GM21723 (cell line): Measurements from ENCODE around the gene COL3A1.

Source experiments
- ATAC-seq: cut with Tn5 transposase; IDR thresholded peaks from one replicate; pipeline ENCODE4 v1.9.1; 2021; ENCODE audit warnings: mild to moderate bottlenecking, moderate library complexity; ENCODE audit not compliant: unreplicated experiment

COL3A1 gene

DNA sequence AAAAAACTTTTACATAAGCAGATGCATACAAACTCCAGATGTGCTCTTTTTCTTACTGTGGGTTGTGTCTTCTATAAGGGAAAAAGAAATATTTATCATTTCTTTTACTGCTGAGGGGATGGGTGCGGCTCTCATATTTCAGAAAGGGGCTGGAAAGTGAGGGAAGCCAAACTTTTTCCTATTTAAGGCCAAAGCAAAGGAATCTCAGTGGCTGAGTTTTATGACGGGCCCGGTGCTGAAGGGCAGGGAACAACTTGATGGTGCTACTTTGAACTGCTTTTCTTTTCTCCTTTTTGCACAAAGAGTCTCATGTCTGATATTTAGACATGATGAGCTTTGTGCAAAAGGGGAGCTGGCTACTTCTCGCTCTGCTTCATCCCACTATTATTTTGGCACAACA is at the start of gene COL3A1:
TSS of gene COL3A1 (plus strand) at position 210 of the 400 bp plus-strand sequence. CDS start at position 327, 117 bp downstream.
- no peak for ATAC-seq

DNA sequence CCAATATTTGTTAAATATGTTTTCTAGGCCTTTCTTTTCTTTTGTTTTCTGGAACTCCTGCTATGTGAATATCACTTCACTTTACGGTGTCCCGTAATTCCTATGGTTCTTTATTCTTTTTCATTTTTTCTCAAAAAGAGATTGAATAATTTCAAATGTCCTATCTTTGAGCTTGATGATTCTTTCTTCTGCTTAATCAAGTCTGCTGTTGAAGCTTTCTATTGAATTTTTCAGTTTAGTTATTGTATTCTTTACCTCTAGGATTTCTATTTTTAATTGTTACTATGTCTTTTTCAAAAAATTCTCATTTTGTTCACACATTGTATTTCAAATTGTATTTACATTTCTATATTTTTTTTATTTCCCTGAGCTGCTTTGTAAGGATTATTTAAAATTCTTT is 45.5 kb upstream of the COL3A1 start:
- no peak for ATAC-seq

DNA sequence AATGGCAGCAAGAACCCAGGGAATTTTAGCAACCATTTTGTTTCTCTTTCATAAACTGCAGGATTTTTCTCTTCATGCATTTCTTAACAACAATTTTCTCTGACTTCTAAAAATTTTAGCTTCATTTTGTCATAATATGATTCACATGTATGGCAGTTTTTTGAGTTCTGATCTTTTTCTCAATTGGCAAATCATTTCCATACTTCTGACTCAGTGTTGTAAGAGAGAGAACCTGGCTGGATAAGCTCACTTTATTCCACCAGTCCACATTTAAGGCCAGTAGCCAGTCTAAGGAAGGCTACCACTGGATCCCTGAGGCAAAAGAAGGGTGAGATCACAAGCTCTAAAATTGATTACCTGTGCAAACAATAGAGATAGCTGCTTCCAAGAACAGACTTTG is 42.8 kb upstream of the COL3A1 start:
- no peak for ATAC-seq

DNA sequence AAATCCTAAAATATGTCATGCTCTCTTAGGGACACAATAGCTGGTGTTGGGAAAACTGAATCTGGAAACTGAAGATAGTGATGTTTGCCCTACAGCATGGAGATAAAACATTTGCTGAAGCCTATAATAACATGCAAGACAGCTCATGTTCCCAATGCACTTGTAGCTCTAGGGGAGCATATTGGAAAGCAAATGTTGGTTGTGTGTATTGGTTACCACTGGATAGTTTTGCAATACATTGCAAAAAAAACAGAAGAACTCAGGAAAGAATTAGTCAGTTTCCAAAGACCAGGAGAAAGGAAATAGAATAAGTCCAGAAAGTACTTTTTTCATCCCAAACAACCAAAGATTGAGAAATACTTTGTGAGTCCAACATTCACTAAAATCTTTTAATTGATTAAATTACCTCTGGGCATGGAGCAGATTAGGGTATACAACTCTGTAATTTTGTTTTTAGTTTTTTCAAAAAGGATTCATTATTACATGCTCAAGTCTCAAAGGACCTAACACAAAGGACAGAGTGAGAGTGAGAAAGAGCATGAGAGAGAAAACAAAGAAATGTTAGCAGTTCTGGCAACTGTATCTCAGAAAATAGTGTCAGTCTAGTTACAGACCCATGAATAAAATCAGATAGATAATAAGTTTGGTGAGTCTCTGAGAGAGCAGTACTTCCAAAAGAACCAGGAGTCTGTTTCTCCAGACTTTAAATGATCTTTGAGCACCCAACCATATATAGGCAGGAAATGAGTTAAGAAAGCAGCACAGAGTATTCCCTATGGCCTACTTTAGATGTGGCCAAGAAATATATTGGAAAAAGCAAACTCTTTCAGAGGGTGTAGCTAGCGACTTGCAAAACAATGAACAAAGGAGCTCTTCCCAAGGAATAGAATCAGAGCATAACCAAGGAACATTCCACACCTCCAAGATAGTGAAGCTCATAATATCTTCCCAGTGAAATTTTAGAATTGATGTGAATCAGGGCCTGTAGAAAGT is 36.6 kb upstream of the COL3A1 start:
- ATAC-seq, result no peak

- ATAC-seq, result no peak
Observed at GRCh38 chr2:188940171-188940570, 34.0 kb upstream of the COL3A1 start.

- no peak for ATAC-seq
Observed at GRCh38 chr2:188944442-188944841, 29.7 kb upstream of the COL3A1 start.

DNA sequence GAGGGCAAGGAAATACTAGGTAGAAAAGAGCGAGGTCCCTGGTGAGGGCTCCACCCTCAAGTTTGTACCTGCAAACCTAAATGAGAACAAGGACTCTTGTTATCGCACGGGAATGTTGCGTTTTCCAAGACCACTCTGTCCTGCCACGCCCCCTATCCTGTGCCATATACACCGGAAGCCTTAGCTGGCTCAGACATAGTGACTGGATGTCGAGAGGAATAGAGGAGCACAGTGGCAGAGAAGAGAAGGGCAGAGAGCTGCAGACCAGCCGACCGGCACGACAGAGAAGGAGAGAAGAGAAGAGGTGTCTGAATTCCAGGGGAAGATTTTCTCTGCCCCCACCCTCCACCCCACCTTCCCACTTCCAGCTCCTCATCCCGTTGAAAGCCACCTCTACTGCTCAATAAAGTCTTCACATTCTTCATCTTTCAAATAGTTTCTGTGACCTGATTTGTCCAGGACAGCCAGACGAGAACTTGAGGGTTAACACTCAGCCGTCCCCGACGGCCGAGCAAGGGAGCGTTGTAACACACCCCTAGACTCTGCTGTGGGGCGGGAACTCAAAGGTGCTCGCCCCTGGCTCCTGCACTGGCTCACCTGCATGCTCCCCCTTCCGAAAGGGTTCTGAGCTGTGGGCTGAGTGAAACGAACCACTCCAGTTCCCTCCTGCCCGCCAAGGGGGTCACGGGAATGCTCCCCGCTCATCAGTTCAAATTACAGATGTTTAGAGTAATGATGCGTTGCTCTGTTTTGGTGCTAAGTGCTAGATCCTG is 24.9 kb upstream of the COL3A1 start:
- no peak for ATAC-seq

DNA sequence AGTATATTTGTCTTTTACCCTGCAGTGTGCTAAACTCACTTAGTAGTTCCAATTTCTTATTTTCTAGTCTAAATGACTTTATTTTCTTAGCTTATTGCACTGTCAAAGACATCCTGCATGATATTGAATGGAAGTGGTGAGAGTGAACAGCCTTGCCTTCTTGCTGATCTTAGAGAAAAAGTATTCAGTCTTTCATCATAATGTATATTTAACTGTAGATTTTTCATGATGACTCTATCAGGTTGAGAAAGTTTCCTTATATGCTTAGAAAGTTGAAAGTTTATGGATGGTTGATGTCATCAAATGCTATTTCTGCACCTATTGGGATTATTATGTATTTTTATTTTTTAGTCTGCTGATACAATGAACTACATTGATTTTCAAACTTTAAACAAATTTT is 21.3 kb upstream of the COL3A1 start:
- no peak for ATAC-seq

- no peak for ATAC-seq
Observed at GRCh38 chr2:188956290-188956689, 17.9 kb upstream of the COL3A1 start.

DNA sequence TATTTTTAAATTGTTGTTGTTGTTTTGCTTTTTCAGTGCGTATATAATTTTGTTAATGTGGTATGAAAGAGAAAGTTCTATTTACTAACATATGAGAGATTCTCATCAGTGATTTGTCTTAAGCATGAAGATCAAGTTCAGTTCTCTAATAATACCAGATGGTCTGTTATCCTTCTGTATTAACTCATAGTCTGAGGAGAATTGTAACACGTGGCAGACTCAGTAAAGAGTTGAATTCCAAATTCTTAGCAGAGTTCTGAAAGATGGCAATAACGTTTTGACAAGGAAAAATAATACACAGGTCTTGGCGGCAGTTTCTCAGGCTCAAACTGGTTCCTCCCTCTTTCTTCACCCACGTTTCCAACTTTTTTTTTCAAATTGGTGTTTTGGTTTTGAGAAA is 17.2 kb upstream of the COL3A1 start:
- ATAC-seq, result no peak

GRCh38 chr2:188957646-188958045 is 16.5 kb upstream of the COL3A1 start:
- ATAC-seq, result no peak

DNA sequence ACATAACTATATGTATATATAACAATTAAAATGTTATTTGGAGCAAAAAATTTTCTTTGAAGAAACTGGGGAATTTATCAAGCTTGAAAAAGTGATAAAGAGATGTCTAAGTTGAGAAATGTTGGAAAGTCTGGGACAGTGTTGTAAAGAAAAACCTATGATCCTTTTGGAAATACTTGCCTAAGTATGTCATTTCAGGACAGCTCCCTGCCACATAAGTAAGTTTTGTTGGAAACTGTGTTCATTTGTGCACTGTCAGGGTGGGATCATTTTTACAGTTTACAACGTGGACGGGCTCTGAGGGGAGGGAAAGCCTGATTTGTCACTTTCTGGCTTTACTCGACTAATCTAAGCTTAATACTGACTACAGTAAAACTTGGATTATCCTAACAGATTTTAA is 10.4 kb upstream of the COL3A1 start:
- ATAC-seq, result no peak

- ATAC-seq, result no peak
Observed at GRCh38 chr2:188964976-188965546, 9.1 kb upstream of the COL3A1 start.

- ATAC-seq, result no peak
Observed at GRCh38 chr2:188965563-188965962, 8.6 kb upstream of the COL3A1 start.

- no peak for ATAC-seq
Observed at GRCh38 chr2:188966079-188966571, 8.0 kb upstream of the COL3A1 start.

GRCh38 chr2:188966728-188967440 is 7.3 kb upstream of the COL3A1 start:
- ATAC-seq, result no peak

DNA sequence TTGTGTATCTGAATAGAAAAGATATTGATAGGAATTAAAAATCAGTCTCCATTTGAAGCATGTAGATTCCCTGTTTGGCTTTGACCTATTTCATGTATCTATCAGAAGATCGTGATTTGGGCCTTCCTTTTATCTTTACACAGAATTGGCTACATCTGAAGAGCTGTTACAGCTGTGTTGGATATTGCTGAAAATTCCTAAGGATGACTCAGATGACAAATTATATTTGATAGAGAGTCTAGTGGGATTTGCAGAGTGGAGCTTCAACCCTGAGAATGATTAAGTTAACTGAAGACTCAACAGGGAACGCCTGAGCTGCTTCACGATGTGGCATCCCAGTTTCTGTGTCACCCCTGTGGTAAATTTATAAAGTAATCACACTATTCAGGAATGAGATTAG is 4.9 kb upstream of the COL3A1 start:
- no peak for ATAC-seq

DNA sequence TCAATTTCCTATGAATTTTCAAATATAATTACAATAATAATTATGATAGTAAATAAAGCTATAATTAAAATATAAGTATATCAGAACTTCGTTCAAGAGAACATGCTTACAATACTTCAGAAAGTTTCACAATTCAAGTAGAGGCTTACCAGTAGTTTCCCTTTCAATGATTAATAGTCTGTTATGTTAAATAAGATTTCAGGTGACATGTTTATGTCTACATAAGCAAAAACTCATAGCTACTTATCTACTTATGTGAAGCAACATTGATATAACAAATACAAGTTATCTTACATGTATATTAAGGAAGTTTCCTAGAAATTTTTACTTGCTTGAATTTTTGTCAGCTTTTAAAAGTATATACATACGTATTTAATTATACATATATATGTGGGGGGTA is 4.5 kb upstream of the COL3A1 start:
- ATAC-seq, result no peak

DNA sequence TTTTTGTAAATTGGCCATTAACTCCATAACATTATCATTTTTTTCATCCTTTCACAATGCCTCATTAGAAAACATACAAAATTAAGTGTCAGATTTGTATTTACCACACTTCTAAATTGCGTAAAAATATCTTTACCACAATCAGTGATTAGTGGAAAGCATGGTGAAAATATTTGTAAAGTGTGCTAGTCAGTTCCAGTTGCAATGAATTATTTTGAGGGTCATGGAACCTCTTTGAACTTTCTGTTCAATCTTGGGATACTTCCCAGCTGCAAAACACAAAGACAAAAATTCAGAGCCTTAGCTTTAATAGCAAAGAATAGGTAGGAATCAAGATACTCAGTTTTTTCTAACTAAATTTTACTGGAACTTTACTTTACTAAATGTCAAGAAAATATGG is 4.0 kb upstream of the COL3A1 start:
- ATAC-seq, result no peak

- no peak for ATAC-seq
Observed at GRCh38 chr2:188971432-188971861, 2.7 kb upstream of the COL3A1 start.

- ATAC-seq, result no peak
Observed at GRCh38 chr2:188973641-188974040, 532 bp upstream of the COL3A1 start.
